GM21515 (cell line): ENCODE measurements around the gene ADARB2.

Experiments
- ATAC-seq: cut with Tn5 transposase; IDR thresholded peaks from one replicate; pipeline ENCODE4 v1.9.1; 2021; ENCODE audit not compliant: unreplicated experiment

ADARB2 gene

GRCh38 chr10:1644191-1644711 is 93.1 kb downstream of the ADARB2 start:
- ATAC-seq = no peak

- ATAC-seq = no peak
These were observed 93.5 kb downstream of the ADARB2 start for GRCh38 chr10:1643908-1644179.

GRCh38 chr10:1643161-1643907 is 94.0 kb downstream of the ADARB2 start:
- ATAC-seq = peak; percentile 50

- no peak for ATAC-seq
These were observed 94.6 kb downstream of the ADARB2 start for GRCh38 chr10:1642600-1643160.

- ATAC-seq = no peak
These were observed 95.9 kb downstream of the ADARB2 start for GRCh38 chr10:1641402-1641801.

- ATAC-seq = no peak
These were observed 98.4 kb downstream of the ADARB2 start for GRCh38 chr10:1638889-1639419.

GRCh38 chr10:1635340-1635739 is 102.0 kb downstream of the ADARB2 start:
- ATAC-seq = no peak

GRCh38 chr10:1634239-1634638 is 103.1 kb downstream of the ADARB2 start:
- no peak for ATAC-seq

- no peak for ATAC-seq
These were observed 103.5 kb downstream of the ADARB2 start for GRCh38 chr10:1633783-1634182.

- ATAC-seq = no peak
These were observed 104.7 kb downstream of the ADARB2 start for GRCh38 chr10:1632596-1632995.

GRCh38 chr10:1632141-1632540 is 105.2 kb downstream of the ADARB2 start:
- no peak for ATAC-seq

GRCh38 chr10:1631282-1631681 is 106.0 kb downstream of the ADARB2 start:
- ATAC-seq = no peak

- ATAC-seq = no peak
These were observed 107.0 kb downstream of the ADARB2 start for GRCh38 chr10:1630304-1630703.

- no peak for ATAC-seq
These were observed 107.8 kb downstream of the ADARB2 start for GRCh38 chr10:1629326-1630198.

GRCh38 chr10:1628757-1629156 is 108.6 kb downstream of the ADARB2 start:
- ATAC-seq = no peak

- no peak for ATAC-seq
These were observed 109.4 kb downstream of the ADARB2 start for GRCh38 chr10:1627945-1628344.

- ATAC-seq = no peak
These were observed 110.5 kb downstream of the ADARB2 start for GRCh38 chr10:1626835-1627234.

GRCh38 chr10:1626410-1626809 is 110.9 kb downstream of the ADARB2 start:
- no peak for ATAC-seq

- ATAC-seq = no peak
These were observed 111.6 kb downstream of the ADARB2 start for GRCh38 chr10:1625731-1626130.

GRCh38 chr10:1625079-1625478 is 112.2 kb downstream of the ADARB2 start:
- no peak for ATAC-seq

GRCh38 chr10:1624240-1624639 is 113.1 kb downstream of the ADARB2 start:
- no peak for ATAC-seq

GRCh38 chr10:1620803-1621202 is 116.5 kb downstream of the ADARB2 start:
- no peak for ATAC-seq
